Measurements from ENCODE around the gene ANKMY1. TPM values are rescaled to one million over a fixed set of nuclear protein-coding genes. Genes with fewer than 3 reads are reported as not detected.

Gene ANKMY1
- total and polyA plus RNA-seq, 2 experiments from 2014 or later, result 9.2 to 11.1 TPM

GRCh38 chr2:240443891-240444301 lies 113.9 kb downstream of the ANKMY1 start:
- WGBS (ENCODE audit: low lambda C conversion rate, missing lambda C conversion rate), result 93% methylated on average over 17 of the region's 17 CpGs
- H3K4me2 ChIP-seq, result no peak overlapping the region
- TF ChIP-seq CTCF (IDR thresholded peaks at IDR 0.05; ENCODE audit: poor library complexity) (no peak), EZH2 (IDR thresholded peaks at IDR 0.05; ENCODE audit: borderline replicate concordance) (no peak), EZH2phosphoT487 (IDR thresholded peaks at IDR 0.05; ENCODE audit: low read depth, severe bottlenecking, unreplicated experiment) (no peak)
- no peak overlapping the region for H2AFZ ChIP-seq
- H3K27ac ChIP-seq, result no peak overlapping the region
- no peak for DNase-seq (ENCODE audit: low spot score)
- peaks cover 75% of the 10 kb centered on the region for H4K20me1 ChIP-seq (ENCODE audit: insufficient read depth, poor library complexity, severe bottlenecking)
- no peak overlapping the region for H3K4me3 ChIP-seq
- H3K79me2 ChIP-seq, result peaks cover 45% of the 10 kb centered on the region
- no peaks in the 10 kb centered on the region for H3K9me3 ChIP-seq (ENCODE audit: low read depth)
- H3K27me3 ChIP-seq, result no peaks in the 10 kb centered on the region
- H3K9me2 ChIP-seq (replicated peaks; ENCODE audit: insufficient read depth), result no peaks in the 10 kb centered on the region
- no peaks in the 10 kb centered on the region for H3K36me3 ChIP-seq (replicated peaks; ENCODE audit: insufficient read depth, low read depth)
- no peaks in the 10 kb centered on the region for H3K4me1 ChIP-seq (ENCODE audit: insufficient read depth)

- Histone ChIP-seq H3K4me3 (no peak overlapping the region), H3K4me2 (no peak overlapping the region), H3K27ac (no peak overlapping the region), H3K27me3 (no peaks in the 10 kb centered on the region), H3K79me2 (peaks cover 50% of the 10 kb centered on the region), H2AFZ (no peak overlapping the region), H3K9me2 (replicated peaks; ENCODE audit: insufficient read depth) (no peaks in the 10 kb centered on the region), H3K9me3 (ENCODE audit: low read depth) (no peaks in the 10 kb centered on the region), H3K4me1 (ENCODE audit: insufficient read depth) (peaks cover under 1% of the 10 kb centered on the region), H3K36me3 (replicated peaks; ENCODE audit: insufficient read depth, low read depth) (no peaks in the 10 kb centered on the region), H4K20me1 (ENCODE audit: insufficient read depth, poor library complexity, severe bottlenecking) (peaks cover 73% of the 10 kb centered on the region)
- TF ChIP-seq EZH2phosphoT487 (IDR thresholded peaks at IDR 0.05; ENCODE audit: low read depth, severe bottlenecking, unreplicated experiment), result no peak
- DNase-seq (ENCODE audit: low spot score), result no peak
- WGBS (ENCODE audit: low lambda C conversion rate, missing lambda C conversion rate), result 91% methylated on average over 25 of the region's 25 CpGs
These were observed 114.7 kb downstream of the ANKMY1 start for GRCh38 chr2:240442891-240443715.

- no peaks in the 10 kb centered on the region for H3K9me3 ChIP-seq (ENCODE audit: low read depth)
- no peak overlapping the region for H3K27ac ChIP-seq
- 84% methylated on average over 11 of the region's 17 CpGs for WGBS (ENCODE audit: low lambda C conversion rate, missing lambda C conversion rate)
- no peak overlapping the region for H3K4me3 ChIP-seq
- TF ChIP-seq EZH2phosphoT487 (IDR thresholded peaks at IDR 0.05; ENCODE audit: low read depth, severe bottlenecking, unreplicated experiment), result no peak
- no peak for TF ChIP-seq EZH2 (IDR thresholded peaks at IDR 0.05; ENCODE audit: borderline replicate concordance)
- TF ChIP-seq CTCF (IDR thresholded peaks at IDR 0.05; ENCODE audit: poor library complexity), result no peak
- no peaks in the 10 kb centered on the region for H3K9me2 ChIP-seq (replicated peaks; ENCODE audit: insufficient read depth)
- H3K27me3 ChIP-seq, result no peaks in the 10 kb centered on the region
- no peaks in the 10 kb centered on the region for H3K36me3 ChIP-seq (replicated peaks; ENCODE audit: insufficient read depth, low read depth)
- H4K20me1 ChIP-seq (ENCODE audit: insufficient read depth, poor library complexity, severe bottlenecking), result peaks cover 74% of the 10 kb centered on the region
- H3K4me2 ChIP-seq, result no peak overlapping the region
- peaks cover 11% of the 10 kb centered on the region for H3K4me1 ChIP-seq (ENCODE audit: insufficient read depth)
- H3K79me2 ChIP-seq, result peaks cover 57% of the 10 kb centered on the region
- no peak overlapping the region for H2AFZ ChIP-seq
- DNase-seq (ENCODE audit: low spot score), result no peak
These were observed 115.8 kb downstream of the ANKMY1 start for GRCh38 chr2:240441993-240442411.

- Histone ChIP-seq H3K9me3 (ENCODE audit: low read depth) (no peaks in the 10 kb centered on the region), H3K36me3 (replicated peaks; ENCODE audit: insufficient read depth, low read depth) (no peaks in the 10 kb centered on the region), H3K4me1 (ENCODE audit: insufficient read depth) (peaks cover 16% of the 10 kb centered on the region), H3K9me2 (replicated peaks; ENCODE audit: insufficient read depth) (no peaks in the 10 kb centered on the region), H3K27me3 (no peaks in the 10 kb centered on the region), H4K20me1 (ENCODE audit: insufficient read depth, poor library complexity, severe bottlenecking) (peaks cover 72% of the 10 kb centered on the region), H3K79me2 (peaks cover 58% of the 10 kb centered on the region), H3K27ac (no peak overlapping the region), H3K4me2 (no peak overlapping the region), H3K4me3 (no peak overlapping the region), H2AFZ (no peak overlapping the region)
- DNase-seq (ENCODE audit: low spot score), result no peak
- TF ChIP-seq CTCF (IDR thresholded peaks at IDR 0.05; ENCODE audit: poor library complexity) (no peak), EZH2 (IDR thresholded peaks at IDR 0.05; ENCODE audit: borderline replicate concordance) (no peak), EZH2phosphoT487 (IDR thresholded peaks at IDR 0.05; ENCODE audit: low read depth, severe bottlenecking, unreplicated experiment) (no peak)
- WGBS (ENCODE audit: low lambda C conversion rate, missing lambda C conversion rate), result 93% methylated on average over 21 of the region's 27 CpGs
These were observed 116.3 kb downstream of the ANKMY1 start for GRCh38 chr2:240441326-240441992.

Measured in hepatocyte (in vitro differentiated cells).